Superior temporal gyrus (tissue), 1 donor: ENCODE data around the gene METTL26.

ENCODE experiments used
- DNase-seq: peaks from one replicate; pipeline ENCODE4 v3.0.0-alpha.2; 2016; ENCODE audit errors: extremely low spot score

Gene METTL26

GRCh38 chr16:595942-596735 is 40.0 kb downstream of the METTL26 start:
- DNase-seq = no peak

GRCh38 chr16:595094-595528 is 41.0 kb downstream of the METTL26 start:
- DNase-seq = no peak

- no peak for DNase-seq
Observed at GRCh38 chr16:593807-594206, 42.3 kb downstream of the METTL26 start.

GRCh38 chr16:593406-593805 is 42.7 kb downstream of the METTL26 start:
- DNase-seq = no peak

- no peak for DNase-seq
Observed at GRCh38 chr16:592518-593306, 43.4 kb downstream of the METTL26 start.

- no peak for DNase-seq
Observed at GRCh38 chr16:591892-592517, 44.1 kb downstream of the METTL26 start.

GRCh38 chr16:591231-591630 is 44.9 kb downstream of the METTL26 start:
- DNase-seq = no peak

GRCh38 chr16:590815-591200 is 45.3 kb downstream of the METTL26 start:
- DNase-seq = no peak

GRCh38 chr16:590188-590814 is 45.8 kb downstream of the METTL26 start:
- no peak for DNase-seq

- DNase-seq = peak; percentile 94
Observed at GRCh38 chr16:589658-590187, 46.4 kb downstream of the METTL26 start, which contains the start of gene RAB40C. Gene RAB40C, plus strand, starts transcription at chr16:590066. Its CDS starts 226 bp downstream, at chr16:590292.

- peak; percentile 98 for DNase-seq
Observed at GRCh38 chr16:588889-589657, 47.0 kb downstream of the METTL26 start.

- DNase-seq = no peak
Observed at GRCh38 chr16:588639-588888, 47.5 kb downstream of the METTL26 start.

- no peak for DNase-seq
Observed at GRCh38 chr16:586645-587590, 49.2 kb downstream of the METTL26 start.

- DNase-seq = no peak
Observed at GRCh38 chr16:586047-586644, 50.0 kb downstream of the METTL26 start.

GRCh38 chr16:585351-585750 is 50.8 kb downstream of the METTL26 start:
- DNase-seq = no peak
